Measurements from ENCODE around the gene CEBPA. TPM values are rescaled to one million over a fixed set of nuclear protein-coding genes. Genes with fewer than 3 reads are reported as not detected.
"Not testable (repeated sequence)": the region's sequence is repeated elsewhere in the genome, so short reads cannot be mapped to it uniquely, and the experiment has no call there.

The CEBPA gene
- total RNA-seq, 2 experiments from 2014 or later, result 0.11 TPM; not detected in 1

GRCh38 chr19:33296488-33296971 is 5.8 kb downstream of the CEBPA start:
- no peaks in the 10 kb centered on the region for H3K4me1 Mint-ChIP-seq (ENCODE audit: low read depth)
- no peak overlapping the region for H3K4me3 Mint-ChIP-seq
- CTCF ChIA-PET, result interaction anchor here (0.8 kb wide), 1 partner anchor 8 kb away, joined by 3 read pairs; no protein-coding TSS in a partner anchor
- no peaks in the 10 kb centered on the region for H3K9me3 Mint-ChIP-seq (ENCODE audit: insufficient read depth)
- DNase-seq, result no peak
- no peaks in the 10 kb centered on the region for H3K36me3 Mint-ChIP-seq (ENCODE audit: low read depth)
- no peak for ATAC-seq
- POLR2A ChIA-PET, result no interaction called here
- H3K27me3 Mint-ChIP-seq (ENCODE audit: low read depth), result peaks cover 36% of the 10 kb centered on the region
- no peak overlapping the region for H3K27ac Mint-ChIP-seq

- H3K4me3 Mint-ChIP-seq, result no peak overlapping the region
- H3K27ac Mint-ChIP-seq, result no peak overlapping the region
- no peaks in the 10 kb centered on the region for H3K9me3 Mint-ChIP-seq (ENCODE audit: insufficient read depth)
- no peak for DNase-seq
- ChIA-PET CTCF (no interaction called here), POLR2A (no interaction called here)
- no peak for ATAC-seq
- peaks cover 34% of the 10 kb centered on the region for H3K27me3 Mint-ChIP-seq (ENCODE audit: low read depth)
- no peaks in the 10 kb centered on the region for H3K4me1 Mint-ChIP-seq (ENCODE audit: low read depth)
- no peaks in the 10 kb centered on the region for H3K36me3 Mint-ChIP-seq (ENCODE audit: low read depth)
Observed at GRCh38 chr19:33295621-33296487, 6.5 kb downstream of the CEBPA start.

GRCh38 chr19:33295046-33295445 is 7.3 kb downstream of the CEBPA start:
- DNase-seq; ATAC-seq; H3K4me1 Mint-ChIP-seq (ENCODE audit: low read depth); H3K27ac Mint-ChIP-seq; H3K36me3 Mint-ChIP-seq (ENCODE audit: low read depth); H3K4me3 Mint-ChIP-seq; POLR2A ChIA-PET; CTCF ChIA-PET; H3K9me3 Mint-ChIP-seq (ENCODE audit: insufficient read depth): not testable (repeated sequence)
- peaks cover 26% of the 10 kb centered on the region for H3K27me3 Mint-ChIP-seq (ENCODE audit: low read depth)

- ChIA-PET CTCF (no interaction called here), POLR2A (no interaction called here)
- H3K36me3 Mint-ChIP-seq (ENCODE audit: low read depth), result no peaks in the 10 kb centered on the region
- ATAC-seq (no peak), DNase-seq (no peak)
- no peaks in the 10 kb centered on the region for H3K4me1 Mint-ChIP-seq (ENCODE audit: low read depth)
- H3K27me3 Mint-ChIP-seq (ENCODE audit: low read depth), result peaks cover 25% of the 10 kb centered on the region
- H3K4me3 Mint-ChIP-seq, result no peak overlapping the region
- H3K27ac Mint-ChIP-seq, result no peak overlapping the region
- no peaks in the 10 kb centered on the region for H3K9me3 Mint-ChIP-seq (ENCODE audit: insufficient read depth)
Observed at GRCh38 chr19:33294058-33294798, 8.1 kb downstream of the CEBPA start.

- H3K4me3 Mint-ChIP-seq, result no peak overlapping the region
- peaks cover 6% of the 10 kb centered on the region for H3K9me3 Mint-ChIP-seq (ENCODE audit: insufficient read depth)
- peaks cover 25% of the 10 kb centered on the region for H3K27me3 Mint-ChIP-seq (ENCODE audit: low read depth)
- POLR2A ChIA-PET, result no interaction called here
- DNase-seq (no peak), ATAC-seq (no peak)
- H3K27ac Mint-ChIP-seq, result no peak overlapping the region
- no peaks in the 10 kb centered on the region for H3K4me1 Mint-ChIP-seq (ENCODE audit: low read depth)
- H3K36me3 Mint-ChIP-seq (ENCODE audit: low read depth), result peaks cover 5% of the 10 kb centered on the region
- CTCF ChIA-PET, result no interaction called here
Observed at GRCh38 chr19:33293255-33294057, 8.9 kb downstream of the CEBPA start.

GRCh38 chr19:33292595-33293254 is 9.6 kb downstream of the CEBPA start:
- DNase-seq, result no peak
- Mint-ChIP-seq H3K9me3 (ENCODE audit: insufficient read depth) (peaks cover 12% of the 10 kb centered on the region), H3K36me3 (ENCODE audit: low read depth) (peaks cover 11% of the 10 kb centered on the region), H3K27me3 (ENCODE audit: low read depth) (peaks cover 27% of the 10 kb centered on the region), H3K4me1 (ENCODE audit: low read depth) (peaks cover 4% of the 10 kb centered on the region), H3K27ac (no peak overlapping the region), H3K4me3 (no peak overlapping the region)
- CTCF ChIA-PET, result no interaction called here
- ATAC-seq, result no peak
- POLR2A ChIA-PET, result no interaction called here

- H3K27me3 Mint-ChIP-seq (ENCODE audit: low read depth), result peaks cover 31% of the 10 kb centered on the region
- H3K4me3 Mint-ChIP-seq, result no peak overlapping the region
- H3K27ac Mint-ChIP-seq, result no peak overlapping the region
- CTCF ChIA-PET, result no interaction called here
- peaks cover 17% of the 10 kb centered on the region for H3K9me3 Mint-ChIP-seq (ENCODE audit: insufficient read depth)
- peaks cover 13% of the 10 kb centered on the region for H3K4me1 Mint-ChIP-seq (ENCODE audit: low read depth)
- DNase-seq (no peak), ATAC-seq (no peak)
- POLR2A ChIA-PET, result no interaction called here
- peaks cover 13% of the 10 kb centered on the region for H3K36me3 Mint-ChIP-seq (ENCODE audit: low read depth)
Observed at GRCh38 chr19:33291623-33292534, 10.5 kb downstream of the CEBPA start.

- ATAC-seq, result no peak
- H3K27ac Mint-ChIP-seq, result no peak overlapping the region
- peaks cover 31% of the 10 kb centered on the region for H3K27me3 Mint-ChIP-seq (ENCODE audit: low read depth)
- ChIA-PET POLR2A (no interaction called here), CTCF (no interaction called here)
- H3K4me3 Mint-ChIP-seq, result no peak overlapping the region
- peaks cover 13% of the 10 kb centered on the region for H3K36me3 Mint-ChIP-seq (ENCODE audit: low read depth)
- no peak for DNase-seq
- H3K4me1 Mint-ChIP-seq (ENCODE audit: low read depth), result peaks cover 19% of the 10 kb centered on the region
- peaks cover 17% of the 10 kb centered on the region for H3K9me3 Mint-ChIP-seq (ENCODE audit: insufficient read depth)
Observed at GRCh38 chr19:33290956-33291622, 11.2 kb downstream of the CEBPA start.

- H3K4me1 Mint-ChIP-seq (ENCODE audit: low read depth), result peaks cover 19% of the 10 kb centered on the region
- ChIA-PET POLR2A (no interaction called here), CTCF (no interaction called here)
- H3K27me3 Mint-ChIP-seq (ENCODE audit: low read depth), result peaks cover 28% of the 10 kb centered on the region
- H3K27ac Mint-ChIP-seq, result no peak overlapping the region
- H3K9me3 Mint-ChIP-seq (ENCODE audit: insufficient read depth), result peaks cover 17% of the 10 kb centered on the region
- no peak for ATAC-seq
- DNase-seq, result no peak
- H3K4me3 Mint-ChIP-seq, result no peak overlapping the region
- H3K36me3 Mint-ChIP-seq (ENCODE audit: low read depth), result peaks cover 13% of the 10 kb centered on the region
Observed at GRCh38 chr19:33290082-33290815, 12.1 kb downstream of the CEBPA start.

GRCh38 chr19:33289261-33289660 is 13.1 kb downstream of the CEBPA start:
- H3K4me1 Mint-ChIP-seq (ENCODE audit: low read depth), result peaks cover 19% of the 10 kb centered on the region
- ATAC-seq, result no peak
- H3K4me3 Mint-ChIP-seq, result no peak overlapping the region
- ChIA-PET POLR2A (no interaction called here), CTCF (no interaction called here)
- H3K9me3 Mint-ChIP-seq (ENCODE audit: insufficient read depth), result peaks cover 17% of the 10 kb centered on the region
- no peak overlapping the region for H3K27ac Mint-ChIP-seq
- H3K27me3 Mint-ChIP-seq (ENCODE audit: low read depth), result peaks cover 31% of the 10 kb centered on the region
- peaks cover 13% of the 10 kb centered on the region for H3K36me3 Mint-ChIP-seq (ENCODE audit: low read depth)
- no peak for DNase-seq
